ENCODE measurements around the gene UCP3.

UCP3 gene

DNA sequence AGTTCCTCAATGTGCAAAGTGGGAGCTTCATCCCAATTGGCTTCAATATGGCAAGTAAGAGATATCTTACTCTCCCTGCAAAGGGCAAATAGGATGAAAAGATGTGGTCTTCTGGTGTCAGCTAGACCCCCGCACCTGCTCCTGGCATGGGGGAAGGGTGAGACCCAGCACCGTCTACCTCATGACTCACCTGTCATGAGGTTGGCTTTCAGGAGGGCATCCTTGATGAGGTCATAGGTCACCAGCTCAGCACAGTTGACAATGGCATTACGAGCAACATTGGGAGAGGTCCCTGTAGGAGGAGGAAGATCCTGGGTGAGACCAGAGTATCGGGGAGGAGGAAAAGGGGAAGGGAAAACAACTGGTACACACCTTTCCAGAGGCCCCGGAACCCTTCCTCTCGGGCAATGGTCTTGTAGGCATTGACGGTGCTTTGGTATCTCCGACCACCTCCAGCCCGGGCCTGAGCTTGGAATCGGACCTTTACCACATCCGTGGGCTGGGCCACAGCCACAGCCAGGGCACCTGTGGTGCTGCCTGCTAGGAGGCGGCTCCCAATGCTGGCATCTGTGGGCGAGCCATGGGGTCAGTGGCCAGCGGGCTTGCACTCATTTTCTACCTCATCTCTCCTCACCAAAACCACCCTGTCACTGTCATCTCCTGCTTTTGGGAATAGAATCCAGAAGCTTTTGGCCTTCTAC is 32.3 kb downstream of the UCP3 start:
- no peak for DNase-seq

DNA sequence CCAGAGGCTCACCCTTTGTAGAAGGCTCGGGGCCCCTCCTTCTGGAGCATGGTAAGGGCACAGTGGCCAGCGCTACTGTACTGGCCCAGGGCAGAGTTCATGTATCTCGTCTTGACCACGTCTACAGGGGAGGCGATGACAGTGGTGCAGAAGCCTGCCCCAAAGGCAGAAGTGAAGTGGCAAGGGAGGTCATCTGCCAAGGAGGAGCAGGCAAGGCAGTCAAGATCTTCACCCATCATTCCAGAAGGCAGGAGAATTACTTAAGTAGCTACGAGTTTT is 33.5 kb downstream of the UCP3 start:
- no peak for DNase-seq

DNA sequence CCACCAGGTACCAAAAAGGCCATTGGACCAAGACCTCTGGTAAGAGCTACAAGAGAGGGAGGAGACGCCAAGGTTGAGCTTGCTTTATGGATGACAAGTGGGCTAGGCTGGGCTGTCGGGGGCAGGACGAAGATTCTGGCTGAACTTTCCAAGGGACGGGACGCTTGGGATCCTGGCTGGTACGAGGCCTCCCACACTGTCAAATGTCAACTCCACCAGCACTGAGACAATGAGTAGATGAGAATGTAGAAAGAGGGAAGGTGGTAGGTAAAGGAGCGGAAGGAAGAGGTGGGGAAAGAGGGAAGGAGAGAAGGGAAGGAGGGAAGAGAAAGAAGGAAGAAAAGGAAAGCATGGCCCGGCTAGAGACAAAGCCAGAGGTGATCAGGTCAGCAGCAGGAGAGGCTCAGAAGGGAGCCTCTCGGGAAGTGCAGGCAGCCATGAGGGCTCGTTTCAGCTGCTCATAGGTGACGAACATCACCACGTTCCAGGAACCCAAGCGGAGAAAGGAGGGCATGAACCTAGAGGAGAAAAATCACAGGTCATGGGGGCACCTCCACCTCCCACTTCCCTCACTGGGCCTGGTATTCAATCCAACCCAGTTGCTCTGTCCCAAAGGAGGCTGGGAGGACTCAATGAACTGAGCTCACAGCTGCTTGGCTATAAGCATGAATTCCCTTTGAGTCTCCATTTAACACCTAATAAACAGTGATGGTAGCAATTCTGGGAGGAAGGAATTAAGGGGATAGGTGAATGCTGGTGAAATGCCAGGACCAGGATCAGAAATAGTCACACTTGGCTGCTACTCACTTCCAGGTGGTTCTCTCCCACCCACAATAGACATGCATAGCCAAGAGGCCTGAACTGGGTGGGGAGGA is 34.0 kb downstream of the UCP3 start:
- no peak for DNase-seq

DNA sequence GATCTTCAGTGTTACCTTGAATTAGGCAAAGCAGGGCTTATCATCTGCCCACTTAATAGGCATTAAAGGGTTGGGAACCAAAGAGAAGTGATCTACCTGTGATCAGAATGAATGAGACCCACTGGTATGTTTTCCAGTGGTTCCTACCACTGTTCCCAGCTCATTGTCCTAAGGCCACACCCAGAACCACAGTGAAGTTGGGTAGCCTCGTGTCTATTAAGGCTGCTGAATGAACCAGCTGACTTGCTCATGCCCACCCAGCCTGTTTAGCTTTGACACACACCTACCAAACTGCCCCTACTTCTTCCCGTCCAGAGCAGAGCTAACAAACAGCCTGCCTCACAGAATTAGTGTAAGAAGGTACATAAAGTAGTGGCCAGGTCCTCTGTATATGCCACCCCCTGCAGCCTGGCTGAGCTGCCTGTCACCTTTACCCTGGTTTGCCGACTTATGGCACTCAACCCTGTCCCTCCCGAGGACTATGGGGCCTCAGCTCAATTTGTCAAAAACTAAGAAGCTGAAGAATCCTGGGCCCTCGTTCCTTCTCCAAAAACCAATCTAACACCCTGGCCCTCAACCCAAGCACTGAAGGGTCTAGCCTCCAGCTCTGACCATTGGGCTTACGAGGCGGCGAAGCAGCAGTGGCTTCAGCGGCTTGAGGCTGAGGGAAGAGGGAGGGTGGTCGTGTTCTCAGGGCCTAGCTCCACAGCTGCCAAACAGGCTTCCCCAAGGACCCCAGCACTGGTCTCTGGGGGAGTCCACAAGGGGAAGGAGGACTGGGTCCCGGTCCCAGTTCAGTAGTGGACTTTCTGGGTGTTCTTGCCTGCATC is 36.0 kb downstream of the UCP3 start:
- DNase-seq = no peak

DNA sequence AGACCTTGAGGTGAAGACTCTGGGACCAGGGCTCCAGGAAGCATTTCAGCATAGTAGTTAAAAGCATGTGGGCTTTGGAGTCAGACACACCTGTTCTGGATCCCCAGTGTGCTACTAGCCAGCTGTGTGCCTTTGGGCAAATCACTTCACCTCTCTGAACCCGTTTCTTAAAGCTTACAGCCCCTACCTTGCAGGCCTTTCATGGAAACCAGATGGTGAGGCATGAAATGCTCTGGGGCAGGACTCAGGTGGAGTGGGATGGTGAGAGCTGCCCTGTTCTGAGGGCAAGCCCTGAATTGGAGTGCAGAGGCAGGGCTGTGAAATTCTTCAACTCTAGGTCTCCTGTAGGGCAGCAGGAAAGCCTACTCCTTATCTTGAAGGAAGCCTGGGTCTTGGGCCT is 36.7 kb downstream of the UCP3 start:
- no peak for DNase-seq

DNA sequence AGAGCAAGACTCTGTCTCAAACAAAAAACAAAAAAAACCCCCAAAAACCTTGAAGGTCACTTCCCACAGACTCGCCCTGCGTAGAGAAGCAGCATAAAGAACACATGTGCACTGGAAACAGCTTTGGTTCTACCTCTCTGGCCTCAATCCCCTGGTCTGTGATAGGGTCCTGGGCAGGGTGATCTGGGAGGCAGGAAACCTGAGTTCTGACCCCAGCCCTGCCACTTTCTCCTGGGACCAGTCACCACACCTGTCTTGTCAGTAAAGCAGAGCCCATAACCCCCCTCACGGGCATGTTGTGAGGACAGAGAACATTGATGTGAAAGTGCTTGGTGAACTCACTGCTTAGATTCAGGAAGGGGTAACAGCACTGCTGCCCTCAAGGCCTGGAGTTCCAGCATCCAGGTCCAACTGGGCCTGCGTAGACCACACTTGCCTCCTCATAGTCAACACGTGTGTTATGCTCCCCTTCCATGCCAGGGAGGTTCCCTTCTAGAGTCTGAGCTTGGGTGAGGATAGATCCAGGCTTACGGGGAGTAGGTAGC is 37.6 kb downstream of the UCP3 start:
- no peak for DNase-seq

DNA sequence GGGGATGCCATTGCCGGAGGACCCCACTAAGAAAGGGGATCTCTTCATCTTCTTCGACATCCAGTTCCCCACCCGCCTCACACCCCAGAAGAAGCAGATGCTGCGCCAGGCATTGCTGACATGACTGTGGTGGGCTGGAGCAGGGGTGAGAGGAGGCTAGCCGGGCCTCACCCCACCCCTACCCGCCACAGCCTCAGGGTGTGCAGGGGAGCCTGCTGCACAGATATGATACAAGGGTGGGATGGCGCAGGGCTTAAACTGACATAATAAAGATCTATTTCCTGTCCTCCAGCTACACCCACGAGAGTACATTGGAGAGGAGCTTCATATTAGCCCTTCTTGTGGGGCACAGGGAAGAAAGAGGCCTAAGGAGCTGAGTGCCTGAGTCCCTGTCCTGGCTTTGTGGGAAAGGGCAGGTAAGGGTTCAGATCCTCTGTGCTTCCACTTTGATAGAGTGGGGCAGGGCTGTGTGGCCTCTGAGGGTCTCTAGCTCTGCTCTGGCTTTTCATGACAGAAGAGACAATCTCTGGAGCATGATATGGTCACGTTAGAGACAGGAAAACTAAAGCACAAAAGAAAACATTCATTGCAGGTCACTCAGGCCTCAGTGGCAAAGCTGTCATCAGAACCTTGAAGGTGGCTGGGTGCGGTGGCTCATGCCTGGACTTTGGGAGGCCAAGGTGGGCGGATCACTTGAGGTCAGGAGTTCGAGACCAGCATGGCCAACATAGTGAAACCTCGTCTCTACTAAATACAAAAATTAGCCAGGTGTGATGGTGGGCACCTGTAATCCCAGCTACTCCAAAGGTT is 38.7 kb downstream of the UCP3 start:
- DNase-seq = no peak

DNA sequence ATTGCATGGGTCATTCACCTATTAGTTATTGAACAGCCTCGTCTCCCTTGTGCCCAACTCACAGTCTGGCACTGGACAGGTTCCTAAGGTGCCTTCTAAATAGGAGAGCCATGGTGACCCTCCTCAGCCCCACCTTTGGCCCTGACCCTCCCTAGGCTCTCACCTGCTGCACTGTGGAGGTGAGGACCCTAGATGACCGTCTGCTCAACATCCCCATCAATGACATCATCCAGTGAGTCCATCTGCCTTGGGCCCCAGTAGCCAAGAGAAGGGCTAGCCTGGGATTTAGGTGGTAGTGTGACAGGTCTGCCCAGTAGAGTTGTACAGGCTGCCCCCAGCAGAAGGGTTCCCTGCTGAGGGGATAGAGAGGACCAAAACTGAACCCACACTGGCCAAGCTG is 39.8 kb downstream of the UCP3 start:
- DNase-seq = no peak

DNA sequence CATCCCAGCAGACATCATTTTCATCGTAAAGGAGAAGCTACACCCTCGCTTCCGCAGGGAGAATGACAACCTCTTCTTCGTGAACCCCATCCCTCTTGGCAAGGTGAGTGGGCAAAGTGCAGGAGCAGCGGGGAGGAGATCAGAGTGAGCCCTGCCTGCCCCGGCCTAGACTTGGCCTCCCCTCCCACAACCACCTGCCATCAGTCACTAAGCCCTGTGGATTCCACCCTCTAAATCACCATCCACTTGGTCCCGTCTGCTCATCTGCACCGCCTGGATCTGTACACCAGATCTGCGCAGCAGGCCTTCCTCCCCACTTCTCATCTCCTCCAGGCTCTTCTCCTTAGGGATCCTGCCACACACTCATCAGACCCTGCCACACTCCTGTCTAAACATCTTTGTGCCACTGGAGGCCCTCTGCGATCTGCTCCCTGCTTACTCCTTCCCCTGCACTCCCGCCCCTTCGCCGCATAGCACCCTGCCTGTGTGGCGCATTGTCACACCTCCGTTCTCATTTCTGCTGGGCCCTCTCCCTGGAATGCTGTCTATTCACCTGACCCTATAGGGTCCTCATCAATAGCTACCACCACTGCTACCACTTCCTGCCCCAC is 40.4 kb downstream of the UCP3 start:
- no peak for DNase-seq

DNA sequence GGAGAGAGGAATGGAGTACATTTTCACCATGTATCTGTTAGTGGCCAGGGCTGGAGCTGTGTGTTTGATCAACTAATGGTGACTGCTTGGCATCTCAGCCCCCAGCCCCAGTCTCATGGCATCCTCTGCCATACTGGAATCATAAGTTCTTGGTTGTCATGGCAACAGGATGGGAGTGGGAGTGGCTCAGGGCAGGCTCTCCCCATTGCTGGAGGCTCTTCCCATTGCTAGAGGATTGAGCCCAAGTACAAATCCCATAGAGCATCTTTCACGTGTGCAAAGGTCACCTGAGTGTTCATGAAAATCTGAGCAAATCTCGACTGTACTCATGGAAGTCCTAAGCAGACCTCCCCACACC is 43.1 kb downstream of the UCP3 start:
- no peak for DNase-seq

DNA sequence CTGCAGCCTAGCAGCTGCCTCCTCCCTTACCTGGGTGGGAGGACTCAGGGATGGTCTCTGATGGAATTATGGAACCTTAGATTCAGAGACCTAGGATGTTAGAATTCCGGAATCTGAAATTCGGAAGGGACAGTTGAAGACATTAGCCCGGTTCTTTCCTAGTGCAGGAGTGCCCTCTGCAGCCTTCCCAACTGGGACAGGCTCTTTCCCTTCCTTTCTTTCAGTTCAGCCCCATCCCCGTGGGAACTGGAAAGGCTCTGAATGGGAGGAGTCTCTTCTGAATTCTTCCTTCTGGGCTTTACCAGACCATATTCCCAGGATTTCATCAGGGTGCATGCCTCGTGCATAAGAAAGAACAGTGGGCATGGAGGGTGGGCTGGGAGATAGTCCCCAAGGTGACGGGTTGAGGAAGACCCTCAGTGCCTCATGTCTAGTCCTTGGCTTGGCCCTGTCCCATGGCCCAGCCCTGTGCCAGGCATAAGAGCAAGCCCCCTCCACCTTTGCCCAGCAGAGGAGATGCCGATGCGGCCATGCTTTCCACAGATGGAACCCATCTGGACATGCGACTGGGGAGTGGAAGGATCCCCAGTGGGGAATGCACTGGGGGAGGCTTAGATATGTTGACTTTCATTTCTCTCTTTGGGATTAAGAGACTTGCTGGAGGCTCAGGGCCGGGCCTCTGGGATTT is 43.7 kb downstream of the UCP3 start:
- no peak for DNase-seq

DNA sequence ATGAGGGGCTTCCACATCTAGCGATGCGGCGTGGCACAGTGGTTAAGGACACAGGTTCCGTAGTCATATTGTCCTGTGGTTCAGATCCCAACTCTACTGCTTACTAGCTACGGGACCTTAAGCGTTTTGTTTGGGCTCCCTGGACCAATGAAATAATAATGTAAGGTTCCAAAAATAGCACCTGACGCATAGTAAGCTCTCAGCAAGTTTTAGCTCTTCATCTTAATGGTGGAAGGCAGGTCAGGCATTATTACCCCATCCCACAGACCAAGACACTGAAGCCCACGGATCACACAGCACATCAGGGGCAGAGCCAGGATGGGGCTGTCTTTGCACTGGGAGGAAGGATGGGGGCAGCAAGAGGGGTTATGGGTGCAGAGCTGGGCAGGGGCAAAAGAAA is 45.0 kb downstream of the UCP3 start:
- DNase-seq = no peak

DNA sequence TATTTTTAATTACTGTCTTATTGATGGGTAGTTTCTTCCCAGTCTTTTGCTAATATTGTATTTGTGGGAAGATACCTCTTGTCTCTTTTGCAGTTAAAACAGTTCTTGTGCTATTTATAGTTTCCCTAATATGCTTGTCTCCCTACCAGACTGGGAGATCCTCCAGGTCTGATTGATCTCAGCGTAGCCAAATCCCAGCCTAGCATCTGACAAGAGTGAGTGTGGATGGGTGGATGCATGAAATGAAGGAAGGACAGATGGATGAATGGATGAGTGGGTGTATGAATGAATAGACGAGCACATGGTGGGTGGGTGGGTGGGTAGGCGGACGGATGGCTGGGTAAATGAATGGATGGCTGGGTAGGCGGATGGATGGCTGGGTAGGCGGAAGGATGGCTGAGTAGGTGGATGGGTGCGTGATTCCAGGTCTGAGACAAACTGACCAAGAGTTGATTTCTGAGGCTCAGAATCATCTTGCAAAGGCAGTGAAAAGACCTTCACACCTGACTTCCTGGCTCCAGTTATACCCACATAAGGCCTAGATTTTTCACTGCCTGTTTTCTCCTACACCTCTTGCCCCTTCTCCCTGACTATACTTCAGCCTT is 46.7 kb downstream of the UCP3 start:
- DNase-seq = no peak

DNA sequence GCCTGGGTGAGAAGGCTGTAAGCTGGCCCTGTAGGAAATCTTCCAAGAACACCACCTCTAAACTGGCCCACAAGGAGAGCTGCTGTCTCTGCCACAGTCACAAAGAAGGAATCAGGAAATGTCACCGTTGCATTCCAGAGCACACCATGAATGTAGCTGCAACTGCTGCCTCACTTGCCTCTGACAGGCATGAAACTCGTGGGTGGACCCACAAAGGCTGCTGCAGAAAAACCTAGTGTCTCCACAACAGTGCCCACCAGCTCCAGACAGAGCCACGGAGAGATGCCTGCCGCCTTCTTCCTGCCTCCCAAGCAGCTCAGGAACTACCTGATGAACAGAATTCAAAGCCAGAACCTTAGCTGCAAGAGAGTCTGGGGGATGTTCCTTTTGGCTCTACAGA is 47.6 kb downstream of the UCP3 start:
- DNase-seq = no peak

DNA sequence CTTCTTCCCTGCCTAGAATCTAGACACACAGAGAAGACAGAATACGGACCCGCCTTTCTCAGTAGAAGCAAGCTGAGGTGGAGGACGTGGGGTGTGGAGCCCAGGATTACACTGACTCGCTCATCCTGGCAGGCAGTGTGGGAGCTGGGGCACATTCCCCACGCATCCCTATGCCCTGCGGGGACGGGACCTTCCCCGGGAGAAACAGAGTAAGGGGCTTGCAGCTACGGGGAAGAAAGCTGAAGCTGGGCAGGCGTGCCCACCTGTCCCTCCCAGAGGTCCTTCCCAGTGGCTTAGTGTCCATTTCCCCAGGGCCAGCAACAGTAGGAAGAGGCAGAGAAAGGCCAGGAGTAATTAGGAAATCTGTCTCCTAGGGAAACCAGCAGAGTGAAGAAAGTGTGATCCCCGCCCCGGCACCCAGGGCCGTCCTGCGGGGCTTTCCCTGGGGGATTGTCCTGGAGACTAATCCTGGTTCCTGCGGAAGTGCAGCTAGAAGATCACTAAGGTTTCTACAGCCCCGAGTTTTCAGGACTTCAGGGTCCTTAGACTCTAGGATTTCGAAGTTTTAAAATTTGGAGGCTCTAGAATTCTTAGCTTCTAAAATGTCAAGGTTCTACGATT is 50.3 kb downstream of the UCP3 start:
- DNase-seq = no peak

DNA sequence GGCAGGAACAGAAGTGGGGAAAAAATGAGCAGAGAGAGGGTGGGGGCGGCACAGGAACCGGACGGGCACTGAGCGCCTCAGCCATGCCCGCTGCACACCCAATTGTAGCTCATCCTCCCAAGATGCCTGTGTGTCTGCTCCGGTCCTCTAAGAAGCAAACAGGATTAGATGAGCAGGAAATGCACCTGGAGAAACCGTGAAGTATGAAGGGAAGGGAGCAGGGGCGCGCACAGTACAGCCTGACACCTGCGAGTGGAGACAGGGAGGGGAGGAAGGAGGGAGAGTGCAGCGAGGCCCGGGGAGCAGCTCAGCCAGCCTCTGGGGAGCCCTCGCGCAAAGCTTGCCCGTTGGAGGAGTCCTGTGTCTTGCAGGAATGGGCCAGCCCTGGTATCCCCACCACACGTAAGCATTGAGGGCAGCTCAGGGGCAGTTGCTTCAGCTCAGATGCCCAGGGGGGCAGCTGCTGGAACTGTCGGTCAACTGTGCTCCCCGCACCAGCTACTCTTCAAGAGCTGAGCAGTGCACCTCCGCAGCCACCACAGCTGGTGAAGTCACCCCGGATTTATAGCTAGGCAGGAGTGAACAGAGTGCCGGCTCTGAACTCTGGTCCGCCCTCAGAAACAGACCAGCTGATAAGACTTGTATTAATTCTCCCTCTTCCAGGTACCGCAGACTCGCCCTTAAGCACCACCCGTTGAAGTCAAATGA is 51.1 kb downstream of the UCP3 start:
- DNase-seq = no peak

DNA sequence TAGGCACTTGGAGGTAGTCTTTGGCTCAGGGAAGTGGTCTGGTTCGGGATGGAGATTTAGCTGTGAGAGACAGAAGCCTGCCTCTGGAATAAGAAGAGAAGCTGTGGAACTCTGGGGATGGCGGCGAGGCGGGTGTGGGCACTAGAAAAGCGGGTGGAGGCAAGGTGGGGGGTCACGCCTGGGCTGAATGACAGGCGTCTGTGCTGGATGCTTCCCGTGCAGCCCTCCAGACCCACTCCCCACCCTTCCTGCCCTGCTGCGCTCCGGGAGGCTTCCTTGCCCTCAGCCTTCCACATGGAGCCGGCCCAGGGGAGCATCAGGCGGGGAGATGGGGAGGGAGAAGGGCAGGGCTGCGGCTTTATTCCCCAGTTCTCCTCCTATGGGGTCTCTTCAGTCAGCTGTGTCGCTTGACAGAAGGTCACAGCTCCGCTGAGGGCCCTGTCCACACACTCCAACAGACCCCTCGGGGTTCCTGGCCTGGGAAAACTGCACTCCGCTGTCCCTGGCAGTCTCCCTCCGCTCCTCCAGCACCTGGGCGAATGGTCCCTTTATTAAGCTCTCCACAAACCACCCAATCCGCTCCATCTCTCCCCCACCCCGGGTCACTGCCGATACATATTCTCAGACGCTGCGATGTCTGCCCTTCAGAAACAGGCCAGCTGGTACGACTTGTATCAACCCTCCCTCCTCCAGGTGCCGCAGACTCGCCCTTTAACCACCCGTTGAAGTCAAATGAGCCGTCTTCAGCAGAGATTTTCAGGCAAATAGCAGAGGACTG is 51.8 kb downstream of the UCP3 start:
- no peak for DNase-seq

DNA sequence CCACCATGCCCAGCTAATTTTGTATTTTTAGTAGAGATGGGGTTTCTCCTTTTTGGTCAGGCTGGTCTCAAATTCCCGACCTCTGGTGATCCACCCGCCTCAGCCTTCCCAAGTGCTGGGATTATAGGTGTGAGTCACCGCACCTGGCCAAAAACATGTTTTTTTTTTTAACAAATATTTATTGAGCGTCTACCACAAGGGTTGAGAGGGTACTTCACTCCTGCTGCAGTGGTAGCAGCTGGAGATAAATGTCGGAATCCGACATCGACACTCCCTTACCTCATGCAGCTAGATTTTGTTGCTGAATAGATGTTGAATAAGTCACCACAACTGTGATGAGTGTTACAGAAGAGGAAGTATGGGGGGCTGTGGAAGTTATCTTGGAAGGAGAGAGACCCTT is 57.1 kb downstream of the UCP3 start:
- peak; percentile 17 for DNase-seq
